Measurements from ENCODE around the gene HDAC4.

GRCh38 chr2:239052798-239053665 is 347.8 kb downstream of the HDAC4 start:
- TF ChIP-seq EZH2 (IDR thresholded peaks at IDR 0.05; ENCODE audit: borderline replicate concordance, low read length), result no peak
- TF ChIP-seq CTCF (IDR thresholded peaks at IDR 0.05; ENCODE audit: low read length), result no peak
